ENCODE data around the gene TMPRSS13.

GRCh38 chr11:117919781-117920221, 9.4 kb downstream of the TMPRSS13 start:
- TF ChIP-seq RARB (CRISPR knock-in tag; IDR thresholded peaks at IDR 0.05) (no peak), TOX (CRISPR knock-in tag; IDR thresholded peaks at IDR 0.05; ENCODE audit: borderline replicate concordance) (no peak), CREB5 (CRISPR knock-in tag; IDR thresholded peaks at IDR 0.05; ENCODE audit: low read depth) (no peak), TSHZ2 (CRISPR knock-in tag; IDR thresholded peaks at IDR 0.05) (no peak), ZFP3 (CRISPR knock-in tag; IDR thresholded peaks at IDR 0.05) (no peak), ZFP30 (CRISPR knock-in tag; IDR thresholded peaks at IDR 0.05) (no peak), PATZ1 (CRISPR knock-in tag; IDR thresholded peaks at IDR 0.05; ENCODE audit: borderline replicate concordance) (no peak), GLIS3 (CRISPR knock-in tag; IDR thresholded peaks at IDR 0.05) (no peak), ZNF565 (CRISPR knock-in tag; conservative IDR thresholded peaks at IDR 0.05; ENCODE audit: low read depth) (no peak), SNAI2 (CRISPR knock-in tag; IDR thresholded peaks at IDR 0.05) (no peak), ISL1 (CRISPR knock-in tag; IDR thresholded peaks at IDR 0.05) (no peak), POU6F1 (CRISPR knock-in tag; IDR thresholded peaks at IDR 0.05; ENCODE audit: borderline replicate concordance, low read depth) (no peak)

Data from SK-N-SH treated with all-trans-retinoic acid at 6 μM for 48 hours (cell line).